Smooth muscle cell (in vitro differentiated cells): ENCODE measurements around the gene B3GALT6. TPM values are rescaled to one million over a fixed set of nuclear protein-coding genes. Genes with fewer than 3 reads are reported as not detected.
A peak's percentile ranks its signal among the peaks of the same experiment; 100 is the strongest.

Experiments
- DNase-seq: peaks from one replicate; lab custom pipeline; 2025; ENCODE audit not compliant: unreplicated experiment; lab: John Stamatoyannopoulos, UW
- H2AFZ ChIP-seq: fragments of 200-600 bp; sonication (generic); 2 replicates; pipeline ENCODE4 v1.6.0; 2016; ENCODE audit warnings: antibody characterized with exemption, low read depth, mild to moderate bottlenecking
- H3F3A ChIP-seq: fragments of 200-600 bp; sonication (generic); 2 replicates; pipeline ENCODE4 v1.6.0; 2017; ENCODE audit warnings: antibody characterized with exemption, low read depth
- H3K27ac ChIP-seq: fragments of 200-600 bp; sonication (generic); 2 replicates; pipeline ENCODE4 v1.5.1; 2016; ENCODE audit warnings: low read depth, mild to moderate bottlenecking
- H3K27me3 ChIP-seq: fragments of 200-600 bp; sonication (generic); 2 replicates; pipeline ENCODE4 v1.6.1; 2016; ENCODE audit warnings: low read depth, mild to moderate bottlenecking
- H3K36me3 ChIP-seq: fragments of 200-600 bp; sonication (generic); 2 replicates; pipeline ENCODE4 v1.5.1; 2016; ENCODE audit warnings: low read depth
- H3K4me1 ChIP-seq: fragments of 200-600 bp; sonication (generic); 2 replicates; pipeline ENCODE4 v1.5.1; 2016; ENCODE audit warnings: low read depth
- H3K4me2 ChIP-seq: fragments of 200-600 bp; sonication (generic); 2 replicates; pipeline ENCODE4 v1.6.0; 2016; ENCODE audit warnings: mild to moderate bottlenecking
- H3K4me3 ChIP-seq: fragments of 200-600 bp; sonication (generic); 2 replicates; pipeline ENCODE4 v1.5.1; 2016; ENCODE audit warnings: mild to moderate bottlenecking
- H3K79me2 ChIP-seq: fragments of 200-600 bp; sonication (generic); 2 replicates; pipeline ENCODE4 v1.6.0; 2016; ENCODE audit warnings: low read depth, mild to moderate bottlenecking
- H3K9ac ChIP-seq: fragments of 200-600 bp; sonication (generic); 2 replicates; pipeline ENCODE4 v1.6.0; 2016; ENCODE audit warnings: low read depth
- H3K9me3 ChIP-seq: fragments of 200-600 bp; sonication (generic); replicated peaks from 2 replicates; pipeline ENCODE4 v1.5.1; 2016; ENCODE audit warnings: low read depth
- H4K20me1 ChIP-seq: fragments of 200-600 bp; sonication (generic); 2 replicates; pipeline ENCODE4 v1.6.0; 2016; ENCODE audit warnings: low read depth
- WGBS: methylation state at CpG from one replicate; pipeline ENCODE4 v1.1.7; 2016; ENCODE audit warnings: low lambda C conversion rate; 5-methylcytosine and 5-hydroxymethylcytosine counted together
- polyA plus RNA-seq: library from polyadenylated mRNA; unstranded; fragments of >200 nt; fragmentation: Nextera tagmentation; extraction: Ambion mirVana; gene quantifications from 2 replicates; pipeline ENCODE4 v1.2.1, GENCODE V29; 2016
- total RNA-seq: library from RNA; depleted of rRNA; stranded (reverse); fragments of >200 nt; gene quantifications from 2 replicates; pipeline ENCODE4 v1.2.3, GENCODE V29; 2014
- TF ChIP-seq, protein P1 (sequence below): fragments of 200-600 bp; sonication (generic); IDR thresholded peaks from 2 replicates; pipeline ENCODE4 v1.5.1; 2017; ENCODE audit warnings: borderline replicate concordance, mild to moderate bottlenecking, antibody characterized with exemption; ENCODE audit not compliant: insufficient read depth, poor library complexity, severe bottlenecking

The B3GALT6 gene
- total and polyA plus RNA-seq, 2 experiments from 2014 or later, result 15.0 to 33.2 TPM

DNA sequence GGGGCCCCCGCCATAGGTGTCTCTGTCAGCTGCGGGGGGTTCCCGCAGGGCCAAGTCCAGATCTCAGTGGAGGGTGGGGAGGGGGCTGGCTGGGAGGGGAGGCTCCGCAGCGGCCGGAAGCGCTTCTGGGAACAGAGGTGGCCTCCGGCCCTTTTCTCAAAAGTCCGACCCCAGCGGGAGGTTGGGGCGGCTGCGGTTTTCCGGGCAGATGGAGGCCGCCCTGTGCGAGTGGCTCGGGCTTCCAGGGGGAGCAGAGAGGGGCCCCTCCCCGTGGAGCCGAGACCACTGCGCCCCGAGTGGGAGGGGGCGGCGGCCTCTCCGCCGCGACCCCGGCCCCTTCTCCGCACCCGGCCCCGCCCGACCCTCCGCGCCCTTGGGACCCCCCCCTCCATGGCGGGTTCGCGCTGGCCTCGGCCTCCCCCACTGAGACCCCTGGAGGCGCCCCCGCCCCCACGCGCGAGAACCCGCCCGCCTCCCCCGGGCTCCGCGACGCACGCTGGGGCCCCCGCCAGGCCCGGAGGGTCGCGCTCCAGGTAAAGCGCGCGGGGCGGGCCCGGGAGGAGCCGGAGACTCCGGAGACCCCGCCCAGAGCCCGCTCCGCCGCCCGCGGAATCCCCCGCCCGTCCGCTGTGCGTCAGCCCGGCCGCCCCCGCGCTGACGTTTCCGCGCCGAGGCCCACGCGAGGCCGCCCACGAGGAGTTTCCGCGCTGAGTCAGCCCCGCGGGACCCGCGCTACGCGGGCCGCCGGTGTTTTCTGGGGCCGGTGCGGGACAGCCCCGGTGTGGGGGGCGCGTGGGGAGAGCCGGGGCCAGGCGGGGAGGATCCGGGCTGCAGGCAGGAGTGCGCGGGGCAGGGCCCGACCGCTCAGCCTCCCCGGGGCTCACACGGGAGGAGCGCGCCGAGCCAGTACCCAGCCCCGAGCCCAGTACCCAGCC is 30.9 kb upstream of the B3GALT6 start:
- 7% methylated on average over 12 of the region's 109 CpGs for WGBS
- H3K4me3 ChIP-seq, result peak overlapping the region; percentile 52
- H3K27ac ChIP-seq, result peak overlapping the region; percentile 19
- peak overlapping the region; percentile 81 for H3K4me2 ChIP-seq
- H3K27me3 ChIP-seq, result no peaks in the 10 kb centered on the region
- no peaks in the 10 kb centered on the region for H3K36me3 ChIP-seq
- H4K20me1 ChIP-seq, result no peaks in the 10 kb centered on the region
- H3K79me2 ChIP-seq, result no peaks in the 10 kb centered on the region
- H3K4me1 ChIP-seq, result peaks cover 2% of the 10 kb centered on the region
- DNase-seq, result peak; percentile 72
- no peak overlapping the region for H2AFZ ChIP-seq
- H3K9ac ChIP-seq, result peak overlapping the region; percentile 75
- H3F3A ChIP-seq, result no peaks in the 10 kb centered on the region
- TF ChIP-seq, protein P1, sequence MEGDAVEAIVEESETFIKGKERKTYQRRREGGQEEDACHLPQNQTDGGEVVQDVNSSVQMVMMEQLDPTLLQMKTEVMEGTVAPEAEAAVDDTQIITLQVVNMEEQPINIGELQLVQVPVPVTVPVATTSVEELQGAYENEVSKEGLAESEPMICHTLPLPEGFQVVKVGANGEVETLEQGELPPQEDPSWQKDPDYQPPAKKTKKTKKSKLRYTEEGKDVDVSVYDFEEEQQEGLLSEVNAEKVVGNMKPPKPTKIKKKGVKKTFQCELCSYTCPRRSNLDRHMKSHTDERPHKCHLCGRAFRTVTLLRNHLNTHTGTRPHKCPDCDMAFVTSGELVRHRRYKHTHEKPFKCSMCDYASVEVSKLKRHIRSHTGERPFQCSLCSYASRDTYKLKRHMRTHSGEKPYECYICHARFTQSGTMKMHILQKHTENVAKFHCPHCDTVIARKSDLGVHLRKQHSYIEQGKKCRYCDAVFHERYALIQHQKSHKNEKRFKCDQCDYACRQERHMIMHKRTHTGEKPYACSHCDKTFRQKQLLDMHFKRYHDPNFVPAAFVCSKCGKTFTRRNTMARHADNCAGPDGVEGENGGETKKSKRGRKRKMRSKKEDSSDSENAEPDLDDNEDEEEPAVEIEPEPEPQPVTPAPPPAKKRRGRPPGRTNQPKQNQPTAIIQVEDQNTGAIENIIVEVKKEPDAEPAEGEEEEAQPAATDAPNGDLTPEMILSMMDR, result no peak
- H3K9me3 ChIP-seq, result no peaks in the 10 kb centered on the region

DNA sequence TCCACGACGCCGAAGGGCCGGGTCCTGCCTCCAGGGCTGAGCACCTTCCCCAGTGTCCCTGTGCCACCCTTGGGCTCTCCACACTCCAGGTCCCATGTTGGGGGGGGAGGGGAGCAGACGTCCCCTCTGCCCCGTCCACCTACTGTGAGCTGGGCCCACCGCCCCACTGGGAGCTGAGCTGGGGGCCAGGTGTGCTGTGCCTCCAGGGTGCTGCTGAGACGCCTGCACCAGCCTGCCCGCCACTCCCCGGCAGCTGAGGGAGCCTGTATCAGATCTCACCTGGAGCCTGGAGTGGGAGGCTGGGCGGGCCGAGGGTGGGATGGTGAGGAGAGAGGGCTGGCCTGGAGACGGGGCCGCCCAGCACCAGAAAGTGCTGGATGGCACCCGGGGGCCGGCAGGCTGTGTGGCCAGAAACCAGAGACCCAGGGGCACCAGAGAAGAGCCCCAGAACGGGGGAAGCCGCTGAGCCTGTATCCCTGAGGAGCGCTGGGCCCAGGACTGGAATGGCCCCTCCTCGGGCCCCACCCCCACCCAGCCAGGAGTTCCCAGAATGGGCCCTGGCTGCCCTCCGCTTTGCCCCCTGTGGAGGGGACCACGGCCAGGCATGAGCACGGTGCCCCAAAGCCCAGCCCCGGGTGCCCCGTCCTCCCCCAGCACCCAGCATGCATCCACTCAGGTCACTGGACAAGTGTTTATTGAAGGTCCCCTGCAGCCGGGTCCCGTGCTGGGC is 29.0 kb upstream of the B3GALT6 start:
- no peak for DNase-seq
- whole genome bisulfite sequencing, result 80% methylated on average over 25 of the region's 27 CpGs
- no peaks in the 10 kb centered on the region for H3K36me3 ChIP-seq

DNA sequence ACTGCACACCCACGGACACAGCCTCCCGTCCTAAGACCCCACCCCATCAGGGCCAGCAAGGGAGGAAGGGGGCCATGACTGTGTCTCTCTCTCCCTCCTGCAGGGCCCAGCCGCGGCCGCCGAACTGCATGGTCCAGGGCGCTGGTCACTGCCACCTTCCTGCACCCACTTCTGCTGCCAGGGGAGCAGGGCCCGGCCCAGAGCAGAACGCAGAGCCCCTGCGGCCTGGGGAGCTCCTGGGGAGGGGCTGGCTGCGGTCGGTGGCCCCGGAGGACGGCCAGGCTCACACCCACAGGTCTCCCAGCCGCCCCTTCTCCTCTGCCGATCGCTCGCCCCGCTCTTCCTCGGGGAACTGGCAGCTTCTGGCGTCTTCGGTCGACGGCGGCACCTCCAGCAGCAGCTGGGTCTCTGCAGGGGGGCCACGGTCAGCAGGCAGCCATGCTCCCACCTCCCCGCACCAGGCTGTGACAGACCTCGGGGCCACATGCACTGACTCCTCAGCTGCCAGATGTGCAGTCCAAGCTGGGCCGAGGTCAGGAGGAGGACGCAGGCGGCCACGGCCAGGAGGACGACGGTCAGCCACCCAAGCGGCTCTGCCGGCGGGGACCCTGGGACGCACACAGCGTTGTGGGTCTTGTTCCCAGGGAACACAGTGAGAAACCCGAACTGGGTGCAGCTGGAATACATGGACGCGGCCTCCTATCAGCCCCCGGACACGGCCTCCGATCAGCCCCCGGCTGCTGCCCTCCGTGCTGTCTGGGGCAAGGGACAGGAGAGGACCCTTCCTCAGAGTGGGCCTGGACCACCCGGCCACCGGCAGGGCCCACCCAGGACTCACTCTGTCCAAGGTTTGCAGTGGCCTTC is 28.2 kb upstream of the B3GALT6 start:
- Histone ChIP-seq H4K20me1 (no peaks in the 10 kb centered on the region), H3K36me3 (no peaks in the 10 kb centered on the region), H2AFZ (no peak overlapping the region), H3F3A (no peaks in the 10 kb centered on the region), H3K9ac (no peak overlapping the region), H3K27me3 (no peaks in the 10 kb centered on the region), H3K79me2 (no peaks in the 10 kb centered on the region), H3K4me3 (no peak overlapping the region), H3K27ac (no peak overlapping the region), H3K4me2 (no peak overlapping the region), H3K4me1 (peaks cover 9% of the 10 kb centered on the region), H3K9me3 (no peaks in the 10 kb centered on the region)
- DNase-seq, result no peak
- TF ChIP-seq, protein P1, result no peak
- 91% methylated on average over 49 of the region's 49 CpGs for WGBS

More for the DNA sequence above, 29.0 kb upstream of the B3GALT6 start:
- Histone ChIP-seq H2AFZ (no peak overlapping the region), H3F3A (no peaks in the 10 kb centered on the region), H3K4me3 (no peak overlapping the region), H3K9me3 (no peaks in the 10 kb centered on the region), H3K27me3 (no peaks in the 10 kb centered on the region), H3K79me2 (no peaks in the 10 kb centered on the region), H3K27ac (no peak overlapping the region), H4K20me1 (no peaks in the 10 kb centered on the region), H3K4me2 (no peak overlapping the region), H3K4me1 (peaks cover 9% of the 10 kb centered on the region), H3K9ac (no peak overlapping the region)
- TF ChIP-seq, protein P1, result no peak
